ENCODE results near the gene G6PC3. TPM values are rescaled to one million over a fixed set of nuclear protein-coding genes. Genes with fewer than 3 reads are reported as not detected.

The G6PC3 gene
- total and polyA plus RNA-seq, 5 donors from 2014 or later = 10.7 to 21.5 (median 15.6) TPM

- no peak for DNase-seq
- no peaks in the 10 kb centered on the region for H3K4me1 ChIP-seq (ENCODE audit: control insufficient read depth, insufficient read depth, low read length, poor library complexity, severe bottlenecking)
- no peak overlapping the region for H3K4me3 Mint-ChIP-seq
- no peak overlapping the region for H3K27ac ChIP-seq (ENCODE audit: insufficient read depth, low read length, poor library complexity, severe bottlenecking)
- peaks cover 0 to 2% (median under 1%) of the 10 kb centered on the region in 4 donors for H3K4me1 Mint-ChIP-seq
- no peaks in the 10 kb centered on the region for H3K27me3 Mint-ChIP-seq
- peak overlapping the region in 1 of 3 donors; percentile 12 for H3K27ac Mint-ChIP-seq
- H3K36me3 ChIP-seq (ENCODE audit: control insufficient read depth, insufficient read depth, low read length) = peaks cover 27% of the 10 kb centered on the region
- no peaks in the 10 kb centered on the region for H3K27me3 ChIP-seq (ENCODE audit: control insufficient read depth, insufficient read depth, low read length)
- peaks cover 20% of the 10 kb centered on the region for H3K36me3 Mint-ChIP-seq
- no peak overlapping the region for H3K4me3 ChIP-seq (ENCODE audit: low read depth, low read length)
- H3K9me3 ChIP-seq (ENCODE audit: control insufficient read depth in 2 of 2, low read length in 2 of 2) = no peaks in the 10 kb centered on the region
- no peaks in the 10 kb centered on the region for H3K9me3 Mint-ChIP-seq
- no peak for ATAC-seq (ENCODE audit: low read depth in 2 of 2)
These were observed 9.6 kb downstream of the G6PC3 start for GRCh38 chr17:44079877-44080821.

GRCh38 chr17:44081681-44082080, 11.1 kb downstream of the G6PC3 start:
- Mint-ChIP-seq H3K36me3 (peaks cover 9% of the 10 kb centered on the region), H3K27me3 (no peaks in the 10 kb centered on the region), H3K27ac (peak overlapping the region in 1 of 3 donors; percentile 60), H3K4me1 (peaks cover 0 to 2% (median 0%) of the 10 kb centered on the region in 4 donors), H3K4me3 (no peak overlapping the region), H3K9me3 (no peaks in the 10 kb centered on the region)
- DNase-seq (no peak), ATAC-seq (ENCODE audit: low read depth in 2 of 2) (no peak)
- no peaks in the 10 kb centered on the region for H3K4me1 ChIP-seq (ENCODE audit: control insufficient read depth, insufficient read depth, low read length, poor library complexity, severe bottlenecking)
- peaks cover 27% of the 10 kb centered on the region for H3K36me3 ChIP-seq (ENCODE audit: control insufficient read depth, insufficient read depth, low read length)
- no peak overlapping the region for H3K4me3 ChIP-seq (ENCODE audit: low read depth, low read length)
- no peaks in the 10 kb centered on the region for H3K9me3 ChIP-seq (ENCODE audit: control insufficient read depth in 2 of 2, low read length in 2 of 2)
- no peak overlapping the region for H3K27ac ChIP-seq (ENCODE audit: insufficient read depth, low read length, poor library complexity, severe bottlenecking)
- H3K27me3 ChIP-seq (ENCODE audit: control insufficient read depth, insufficient read depth, low read length) = no peaks in the 10 kb centered on the region

GRCh38 chr17:44082256-44082927, 11.9 kb downstream of the G6PC3 start:
- Histone ChIP-seq H3K4me3 (ENCODE audit: low read depth, low read length) (no peak overlapping the region), H3K27ac (ENCODE audit: insufficient read depth, low read length, poor library complexity, severe bottlenecking) (no peak overlapping the region), H3K9me3 (ENCODE audit: control insufficient read depth in 2 of 2, low read length in 2 of 2) (no peaks in the 10 kb centered on the region), H3K27me3 (ENCODE audit: control insufficient read depth, insufficient read depth, low read length) (no peaks in the 10 kb centered on the region), H3K4me1 (ENCODE audit: control insufficient read depth, insufficient read depth, low read length, poor library complexity, severe bottlenecking) (no peaks in the 10 kb centered on the region), H3K36me3 (ENCODE audit: control insufficient read depth, insufficient read depth, low read length) (peaks cover 27% of the 10 kb centered on the region)
- no peak overlapping the region for H3K27ac Mint-ChIP-seq
- no peak overlapping the region for H3K4me3 Mint-ChIP-seq
- H3K27me3 Mint-ChIP-seq = no peaks in the 10 kb centered on the region
- no peak for ATAC-seq (ENCODE audit: low read depth in 2 of 2)
- peaks cover 9% of the 10 kb centered on the region for H3K36me3 Mint-ChIP-seq
- DNase-seq = no peak
- peaks cover 0 to 3% (median 1%) of the 10 kb centered on the region in 4 donors for H3K4me1 Mint-ChIP-seq
- no peaks in the 10 kb centered on the region for H3K9me3 Mint-ChIP-seq

GRCh38 chr17:44083250-44083849, 12.8 kb downstream of the G6PC3 start:
- H3K27me3 Mint-ChIP-seq = no peaks in the 10 kb centered on the region
- no peak overlapping the region for H3K4me3 Mint-ChIP-seq
- no peaks in the 10 kb centered on the region for H3K9me3 ChIP-seq (ENCODE audit: control insufficient read depth in 2 of 2, low read length in 2 of 2)
- peaks cover 27% of the 10 kb centered on the region for H3K36me3 ChIP-seq (ENCODE audit: control insufficient read depth, insufficient read depth, low read length)
- no peak for ATAC-seq (ENCODE audit: low read depth in 2 of 2)
- no peak overlapping the region for H3K4me3 ChIP-seq (ENCODE audit: low read depth, low read length)
- no peak overlapping the region for H3K27ac Mint-ChIP-seq
- H3K36me3 Mint-ChIP-seq = peaks cover 9% of the 10 kb centered on the region
- H3K27ac ChIP-seq (ENCODE audit: insufficient read depth, low read length, poor library complexity, severe bottlenecking) = no peak overlapping the region
- no peaks in the 10 kb centered on the region for H3K4me1 ChIP-seq (ENCODE audit: control insufficient read depth, insufficient read depth, low read length, poor library complexity, severe bottlenecking)
- no peaks in the 10 kb centered on the region for H3K9me3 Mint-ChIP-seq
- H3K4me1 Mint-ChIP-seq = peaks cover 0 to 4% (median 2%) of the 10 kb centered on the region in 4 donors
- no peaks in the 10 kb centered on the region for H3K27me3 ChIP-seq (ENCODE audit: control insufficient read depth, insufficient read depth, low read length)
- no peak for DNase-seq

- Mint-ChIP-seq H3K4me1 (peaks cover 0 to 6% (median 4%) of the 10 kb centered on the region in 4 donors), H3K36me3 (peaks cover 15% of the 10 kb centered on the region), H3K4me3 (no peak overlapping the region), H3K27ac (no peak overlapping the region), H3K27me3 (no peaks in the 10 kb centered on the region), H3K9me3 (no peaks in the 10 kb centered on the region)
- Histone ChIP-seq H3K9me3 (ENCODE audit: control insufficient read depth in 2 of 2, low read length in 2 of 2) (no peaks in the 10 kb centered on the region), H3K36me3 (ENCODE audit: control insufficient read depth, insufficient read depth, low read length) (peaks cover 26% of the 10 kb centered on the region), H3K4me3 (ENCODE audit: low read depth, low read length) (no peak overlapping the region), H3K4me1 (ENCODE audit: control insufficient read depth, insufficient read depth, low read length, poor library complexity, severe bottlenecking) (no peaks in the 10 kb centered on the region), H3K27ac (ENCODE audit: insufficient read depth, low read length, poor library complexity, severe bottlenecking) (no peak overlapping the region), H3K27me3 (ENCODE audit: control insufficient read depth, insufficient read depth, low read length) (no peaks in the 10 kb centered on the region)
- no peak for ATAC-seq (ENCODE audit: low read depth in 2 of 2)
- DNase-seq = peak in 1 of 3 donors; percentile 30
These were observed 13.6 kb downstream of the G6PC3 start for GRCh38 chr17:44084131-44084538.

GRCh38 chr17:44084921-44085320, 14.4 kb downstream of the G6PC3 start:
- Histone ChIP-seq H3K27ac (ENCODE audit: insufficient read depth, low read length, poor library complexity, severe bottlenecking) (no peak overlapping the region), H3K27me3 (ENCODE audit: control insufficient read depth, insufficient read depth, low read length) (no peaks in the 10 kb centered on the region), H3K4me1 (ENCODE audit: control insufficient read depth, insufficient read depth, low read length, poor library complexity, severe bottlenecking) (no peaks in the 10 kb centered on the region), H3K36me3 (ENCODE audit: control insufficient read depth, insufficient read depth, low read length) (peaks cover 23% of the 10 kb centered on the region), H3K4me3 (ENCODE audit: low read depth, low read length) (no peak overlapping the region), H3K9me3 (ENCODE audit: control insufficient read depth in 2 of 2, low read length in 2 of 2) (no peaks in the 10 kb centered on the region)
- ATAC-seq (ENCODE audit: low read depth in 2 of 2) (no peak), DNase-seq (no peak)
- Mint-ChIP-seq H3K36me3 (peaks cover 12% of the 10 kb centered on the region), H3K27me3 (no peaks in the 10 kb centered on the region), H3K9me3 (no peaks in the 10 kb centered on the region), H3K27ac (no peak overlapping the region), H3K4me3 (no peak overlapping the region), H3K4me1 (peaks cover 0 to 6% (median 4%) of the 10 kb centered on the region in 4 donors)

- Histone ChIP-seq H3K4me3 (ENCODE audit: low read depth, low read length) (no peak overlapping the region), H3K27ac (ENCODE audit: insufficient read depth, low read length, poor library complexity, severe bottlenecking) (no peak overlapping the region), H3K4me1 (ENCODE audit: control insufficient read depth, insufficient read depth, low read length, poor library complexity, severe bottlenecking) (no peaks in the 10 kb centered on the region), H3K27me3 (ENCODE audit: control insufficient read depth, insufficient read depth, low read length) (no peaks in the 10 kb centered on the region), H3K9me3 (ENCODE audit: control insufficient read depth in 2 of 2, low read length in 2 of 2) (no peaks in the 10 kb centered on the region), H3K36me3 (ENCODE audit: control insufficient read depth, insufficient read depth, low read length) (peaks cover 23% of the 10 kb centered on the region)
- Mint-ChIP-seq H3K27me3 (no peaks in the 10 kb centered on the region), H3K9me3 (no peaks in the 10 kb centered on the region), H3K4me1 (peaks cover 0 to 6% (median 4%) of the 10 kb centered on the region in 4 donors), H3K27ac (no peak overlapping the region), H3K4me3 (no peak overlapping the region), H3K36me3 (peaks cover 11% of the 10 kb centered on the region)
- ATAC-seq (ENCODE audit: low read depth in 2 of 2) (no peak), DNase-seq (no peak)
These were observed 15.4 kb downstream of the G6PC3 start for GRCh38 chr17:44085908-44086307.

All from CD4-positive, CD25-positive, alpha-beta regulatory T cell (primary cell).